HepG2 (cell line): ENCODE data around the gene NOTO. TPM values are rescaled to one million over a fixed set of nuclear protein-coding genes. Genes with fewer than 3 reads are reported as not detected.
A peak's percentile ranks its signal among the peaks of the same experiment; 100 is the strongest.

ENCODE experiments used
- KDM4B ChIP-seq: sonication (generic); formaldehyde crosslinking; IDR thresholded peaks from 2 replicates; pipeline ENCODE4 v1.4.0; 2020; ENCODE audit warnings: missing genetic modification reagents
- MIXL1 ChIP-seq: IDR thresholded peaks from 2 replicates; pipeline ENCODE4 v1.6.1; 2016
- NFIC ChIP-seq: IDR thresholded peaks from 2 replicates; pipeline ENCODE4 v1.6.1; 2012; ENCODE audit warnings: mild to moderate bottlenecking, low read length, inconsistent platforms
- REXO4 ChIP-seq: sonication (generic); formaldehyde crosslinking; IDR thresholded peaks from 2 replicates; pipeline ENCODE4 v1.8.0; 2022; ENCODE audit warnings: missing genetic modification reagents, mild to moderate bottlenecking, borderline replicate concordance
- SOX5 ChIP-seq: IDR thresholded peaks from 2 replicates; pipeline ENCODE4 v1.6.1; 2016; ENCODE audit warnings: borderline replicate concordance
- XRCC5 ChIP-seq: fragments of 200-400 bp; formaldehyde crosslinking; optimal IDR thresholded peaks from 2 replicates; pipeline ENCODE3; 2017; ENCODE audit warnings: mild to moderate bottlenecking, low read length
- ZMYM3 ChIP-seq: sonication (generic); formaldehyde crosslinking; IDR thresholded peaks from 2 replicates; pipeline ENCODE4 v1.5.1; 2020; ENCODE audit warnings: mild to moderate bottlenecking, missing genetic modification reagents
- ZNF547 ChIP-seq: sonication (generic); formaldehyde crosslinking; IDR thresholded peaks from 2 replicates; pipeline ENCODE4 v1.5.1; 2020; ENCODE audit warnings: mild to moderate bottlenecking, missing genetic modification reagents
- ZNF564 ChIP-seq: sonication (generic); formaldehyde crosslinking; IDR thresholded peaks from 2 replicates; pipeline ENCODE4 v1.8.1; 2023; ENCODE audit warnings: mild to moderate bottlenecking, missing genetic modification reagents
- polyA plus RNA-seq, 8 experiments: library from polyadenylated mRNA; depleted of rRNA in 3 of 8; stranded (reverse) in 7 of 8; unstranded in 1 of 8; fragments of >200 nt; fragmentation: Illumina TruSeq in 4 of 8; extraction: Trizol in 4 of 8; gene quantifications; 2 replicates each; pipeline versions ENCODE4 v1.2.1 to v1.2.3, GENCODE V29; 2011 to 2016; ENCODE audit warnings: low read depth in 4 of 8, missing spikeins in 1 of 8, mixed read lengths in 1 of 8; ENCODE audit not compliant: insufficient read depth in 1 of 8
- total RNA-seq, 5 experiments: library from RNA; depleted of rRNA; stranded (reverse); fragments of >200 nt; fragmentation: Illumina TruSeq; extraction: Trizol; gene quantifications; 2 replicates each; pipeline ENCODE4 v1.2.3, GENCODE V29; 2016; ENCODE audit warnings: low read depth in 1 of 5
- TF ChIP-seq, protein P1 (sequence below): sonication (generic); formaldehyde crosslinking; IDR thresholded peaks from 2 replicates; pipeline ENCODE4 v1.8.0; 2022; ENCODE audit warnings: mild to moderate bottlenecking, missing genetic modification reagents, moderate library complexity
- TF ChIP-seq, protein P2 (sequence below), 2 experiments: fragments of 450-650 bp in 1 of 2; sonication (generic) in 1 of 2; formaldehyde crosslinking in 1 of 2; IDR thresholded peaks; 2 replicates each; pipeline versions ENCODE4 v1.6.1 to v1.8.0; 2016 to 2022; ENCODE audit warnings: antibody characterized with exemption in 1 of 2, mild to moderate bottlenecking in 1 of 2, missing genetic modification reagents in 1 of 2
- TF ChIP-seq, protein P3 (sequence below): sonication (generic); formaldehyde crosslinking; IDR thresholded peaks from 2 replicates; pipeline ENCODE4 v1.4.0; 2020; ENCODE audit warnings: missing genetic modification reagents, borderline replicate concordance

NOTO gene
- total and polyA plus RNA-seq, 2 of the 13 experiments (the other 11 are each of a cell fraction or from before 2014, with no cell fraction given): not detected

DNA sequence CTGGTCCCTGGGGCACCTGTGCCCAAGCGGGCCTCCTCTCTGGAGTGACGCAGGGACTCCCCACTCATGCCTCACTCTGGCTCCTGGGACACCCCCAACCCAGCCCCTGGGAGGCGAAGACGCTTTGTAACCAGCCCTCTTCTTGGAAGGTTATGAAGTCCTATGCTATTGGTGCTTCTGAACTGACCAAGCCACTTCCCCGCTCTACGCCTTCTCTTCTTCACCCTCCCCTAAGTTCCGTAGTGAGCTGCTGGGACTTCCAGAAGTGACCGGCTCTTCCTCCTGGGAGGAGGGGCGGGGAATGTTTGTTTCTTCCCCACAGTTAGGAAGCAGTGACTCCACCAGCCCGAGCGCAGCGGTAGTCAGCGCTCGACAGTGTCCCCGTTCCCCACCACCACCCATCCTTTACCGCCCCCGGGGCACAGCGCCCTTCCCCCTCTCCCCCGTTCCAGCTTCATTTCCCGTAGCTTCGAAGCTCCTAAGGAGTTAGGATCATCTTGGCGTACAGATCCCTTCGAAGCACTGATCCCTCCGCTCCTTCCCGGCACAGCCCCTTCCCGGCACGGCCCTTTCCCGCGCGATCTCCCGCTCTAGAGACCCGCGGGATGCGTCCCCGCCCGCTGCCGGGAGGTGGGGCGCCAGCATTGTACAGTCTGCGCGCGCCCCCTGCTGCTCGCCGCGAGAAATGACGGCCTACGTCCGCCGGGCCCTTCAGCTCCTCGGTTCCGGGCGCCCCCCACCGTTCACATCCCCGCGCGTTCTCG lies 25.3 kb upstream of the NOTO start (continued):
- peak; percentile 99 for TF ChIP-seq XRCC5
- TF ChIP-seq KDM4B: no peak
- no peak; the same call in 1 of the 2 replicates for TF ChIP-seq ZNF547 (CRISPR knock-in tag)
- TF ChIP-seq, protein P1, sequence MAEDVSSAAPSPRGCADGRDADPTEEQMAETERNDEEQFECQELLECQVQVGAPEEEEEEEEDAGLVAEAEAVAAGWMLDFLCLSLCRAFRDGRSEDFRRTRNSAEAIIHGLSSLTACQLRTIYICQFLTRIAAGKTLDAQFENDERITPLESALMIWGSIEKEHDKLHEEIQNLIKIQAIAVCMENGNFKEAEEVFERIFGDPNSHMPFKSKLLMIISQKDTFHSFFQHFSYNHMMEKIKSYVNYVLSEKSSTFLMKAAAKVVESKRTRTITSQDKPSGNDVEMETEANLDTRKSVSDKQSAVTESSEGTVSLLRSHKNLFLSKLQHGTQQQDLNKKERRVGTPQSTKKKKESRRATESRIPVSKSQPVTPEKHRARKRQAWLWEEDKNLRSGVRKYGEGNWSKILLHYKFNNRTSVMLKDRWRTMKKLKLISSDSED (CRISPR knock-in tag): no peak
- TF ChIP-seq MIXL1: peak; percentile 34; the same call in 1 of the 2 replicates
- no peak for TF ChIP-seq NFIC
- TF ChIP-seq REXO4 (CRISPR knock-in tag): no peak
- TF ChIP-seq, protein P2, sequence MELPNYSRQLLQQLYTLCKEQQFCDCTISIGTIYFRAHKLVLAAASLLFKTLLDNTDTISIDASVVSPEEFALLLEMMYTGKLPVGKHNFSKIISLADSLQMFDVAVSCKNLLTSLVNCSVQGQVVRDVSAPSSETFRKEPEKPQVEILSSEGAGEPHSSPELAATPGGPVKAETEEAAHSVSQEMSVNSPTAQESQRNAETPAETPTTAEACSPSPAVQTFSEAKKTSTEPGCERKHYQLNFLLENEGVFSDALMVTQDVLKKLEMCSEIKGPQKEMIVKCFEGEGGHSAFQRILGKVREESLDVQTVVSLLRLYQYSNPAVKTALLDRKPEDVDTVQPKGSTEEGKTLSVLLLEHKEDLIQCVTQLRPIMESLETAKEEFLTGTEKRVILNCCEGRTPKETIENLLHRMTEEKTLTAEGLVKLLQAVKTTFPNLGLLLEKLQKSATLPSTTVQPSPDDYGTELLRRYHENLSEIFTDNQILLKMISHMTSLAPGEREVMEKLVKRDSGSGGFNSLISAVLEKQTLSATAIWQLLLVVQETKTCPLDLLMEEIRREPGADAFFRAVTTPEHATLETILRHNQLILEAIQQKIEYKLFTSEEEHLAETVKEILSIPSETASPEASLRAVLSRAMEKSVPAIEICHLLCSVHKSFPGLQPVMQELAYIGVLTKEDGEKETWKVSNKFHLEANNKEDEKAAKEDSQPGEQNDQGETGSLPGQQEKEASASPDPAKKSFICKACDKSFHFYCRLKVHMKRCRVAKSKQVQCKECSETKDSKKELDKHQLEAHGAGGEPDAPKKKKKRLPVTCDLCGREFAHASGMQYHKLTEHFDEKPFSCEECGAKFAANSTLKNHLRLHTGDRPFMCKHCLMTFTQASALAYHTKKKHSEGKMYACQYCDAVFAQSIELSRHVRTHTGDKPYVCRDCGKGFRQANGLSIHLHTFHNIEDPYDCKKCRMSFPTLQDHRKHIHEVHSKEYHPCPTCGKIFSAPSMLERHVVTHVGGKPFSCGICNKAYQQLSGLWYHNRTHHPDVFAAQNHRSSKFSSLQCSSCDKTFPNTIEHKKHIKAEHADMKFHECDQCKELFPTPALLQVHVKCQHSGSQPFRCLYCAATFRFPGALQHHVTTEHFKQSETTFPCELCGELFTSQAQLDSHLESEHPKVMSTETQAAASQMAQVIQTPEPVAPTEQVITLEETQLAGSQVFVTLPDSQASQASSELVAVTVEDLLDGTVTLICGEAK (IDR thresholded peaks at IDR 0.05): no peak
- TF ChIP-seq, protein P2 (CRISPR knock-in tag; IDR thresholded peaks at IDR 0.05): peak; percentile 42; the same call in 1 of the 2 replicates
- TF ChIP-seq, protein P3, sequence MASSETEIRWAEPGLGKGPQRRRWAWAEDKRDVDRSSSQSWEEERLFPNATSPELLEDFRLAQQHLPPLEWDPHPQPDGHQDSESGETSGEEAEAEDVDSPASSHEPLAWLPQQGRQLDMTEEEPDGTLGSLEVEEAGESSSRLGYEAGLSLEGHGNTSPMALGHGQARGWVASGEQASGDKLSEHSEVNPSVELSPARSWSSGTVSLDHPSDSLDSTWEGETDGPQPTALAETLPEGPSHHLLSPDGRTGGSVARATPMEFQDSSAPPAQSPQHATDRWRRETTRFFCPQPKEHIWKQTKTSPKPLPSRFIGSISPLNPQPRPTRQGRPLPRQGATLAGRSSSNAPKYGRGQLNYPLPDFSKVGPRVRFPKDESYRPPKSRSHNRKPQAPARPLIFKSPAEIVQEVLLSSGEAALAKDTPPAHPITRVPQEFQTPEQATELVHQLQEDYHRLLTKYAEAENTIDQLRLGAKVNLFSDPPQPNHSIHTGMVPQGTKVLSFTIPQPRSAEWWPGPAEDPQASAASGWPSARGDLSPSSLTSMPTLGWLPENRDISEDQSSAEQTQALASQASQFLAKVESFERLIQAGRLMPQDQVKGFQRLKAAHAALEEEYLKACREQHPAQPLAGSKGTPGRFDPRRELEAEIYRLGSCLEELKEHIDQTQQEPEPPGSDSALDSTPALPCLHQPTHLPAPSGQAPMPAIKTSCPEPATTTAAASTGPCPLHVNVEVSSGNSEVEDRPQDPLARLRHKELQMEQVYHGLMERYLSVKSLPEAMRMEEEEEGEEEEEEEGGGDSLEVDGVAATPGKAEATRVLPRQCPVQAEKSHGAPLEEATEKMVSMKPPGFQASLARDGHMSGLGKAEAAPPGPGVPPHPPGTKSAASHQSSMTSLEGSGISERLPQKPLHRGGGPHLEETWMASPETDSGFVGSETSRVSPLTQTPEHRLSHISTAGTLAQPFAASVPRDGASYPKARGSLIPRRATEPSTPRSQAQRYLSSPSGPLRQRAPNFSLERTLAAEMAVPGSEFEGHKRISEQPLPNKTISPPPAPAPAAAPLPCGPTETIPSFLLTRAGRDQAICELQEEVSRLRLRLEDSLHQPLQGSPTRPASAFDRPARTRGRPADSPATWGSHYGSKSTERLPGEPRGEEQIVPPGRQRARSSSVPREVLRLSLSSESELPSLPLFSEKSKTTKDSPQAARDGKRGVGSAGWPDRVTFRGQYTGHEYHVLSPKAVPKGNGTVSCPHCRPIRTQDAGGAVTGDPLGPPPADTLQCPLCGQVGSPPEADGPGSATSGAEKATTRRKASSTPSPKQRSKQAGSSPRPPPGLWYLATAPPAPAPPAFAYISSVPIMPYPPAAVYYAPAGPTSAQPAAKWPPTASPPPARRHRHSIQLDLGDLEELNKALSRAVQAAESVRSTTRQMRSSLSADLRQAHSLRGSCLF (CRISPR knock-in tag): no peak
- TF ChIP-seq SOX5 (CRISPR knock-in tag): peak; percentile 46; the same call in 1 of the 2 replicates
- TF ChIP-seq ZNF564 (CRISPR knock-in tag): peak; percentile 79; the same call in 1 of the 2 replicates
- 0 out of 2 replicates have a peak, but pooled peaks have one; percentile 45 for TF ChIP-seq ZMYM3 (CRISPR knock-in tag)
